Tibial artery (tissue), 4 donors: ENCODE results near the gene LENG8.

Source experiments
- DNase-seq, 2 donors: peaks; one replicate each; pipeline ENCODE4 v3.0.0-alpha.2; 2019
- H3K27ac ChIP-seq, 2 donors: fragments of 200-600 bp; sonication (generic) in 1 of 2; 1 replicate in 1 of 2; 2 replicates in 1 of 2; pipeline ENCODE4 v1.5.1; 2018 to 2019; ENCODE audit warnings: mild to moderate bottlenecking in 1 of 2
- H3K27me3 ChIP-seq, 2 donors: fragments of 200-600 bp; sonication (generic) in 1 of 2; one replicate each; pipeline versions ENCODE4 v1.5.1 to v1.6.0; 2016 to 2019
- H3K36me3 ChIP-seq, 3 donors: fragments of 200-600 bp; sonication (generic) in 2 of 3; one replicate each; pipeline ENCODE4 v1.5.1; 2016 to 2019; ENCODE audit warnings: mild to moderate bottlenecking in 2 of 3
- H3K4me1 ChIP-seq, 4 donors: fragments of 200-600 bp; sonication (generic) in 2 of 4; 1 replicate in 3 of 4; 2 replicates in 1 of 4; pipeline ENCODE4 v1.5.1; 2016 to 2019
- H3K4me3 ChIP-seq, 2 donors: fragments of 200-600 bp; sonication (generic) in 1 of 2; 1 replicate in 1 of 2; 2 replicates in 1 of 2; pipeline ENCODE4 v1.5.1; 2018 to 2019; ENCODE audit warnings: mild to moderate bottlenecking in 2 of 2
- H3K9me3 ChIP-seq, 3 donors: fragments of 200-600 bp; sonication (generic) in 1 of 3; one replicate each; pipeline ENCODE4 v1.5.1; 2016 to 2019
- intact Hi-C: fragments of 100-400 bp; cut with DNase I; formaldehyde crosslinking; loops from one replicate; pipeline ENCODE4 v1.15.0; 2023; ENCODE audit warnings: low total_unique reads
- TF ChIP-seq, protein P1 (sequence below), 2 experiments: fragments of 200-600 bp in 1 of 2; fragments of 450-650 bp in 1 of 2; IDR thresholded peaks; one replicate each; pipeline ENCODE4 v1.5.1; 2017 to 2019; ENCODE audit warnings: antibody characterized with exemption in 2 of 2, mild to moderate bottlenecking in 1 of 2, moderate library complexity in 1 of 2

Gene LENG8

GRCh38 chr19:54433697-54434096 lies 15.3 kb upstream of the LENG8 start:
- H3K27ac ChIP-seq: no peak overlapping the region
- H3K36me3 ChIP-seq: no peaks in the 10 kb centered on the region
- H3K27me3 ChIP-seq: peaks cover 14 to 32% of the 10 kb centered on the region in 2 donors
- no peak overlapping the region for H3K4me3 ChIP-seq
- no peak for DNase-seq
- peaks cover 0 to 41% (median 15%) of the 10 kb centered on the region in 4 donors for H3K4me1 ChIP-seq
- TF ChIP-seq, protein P1, sequence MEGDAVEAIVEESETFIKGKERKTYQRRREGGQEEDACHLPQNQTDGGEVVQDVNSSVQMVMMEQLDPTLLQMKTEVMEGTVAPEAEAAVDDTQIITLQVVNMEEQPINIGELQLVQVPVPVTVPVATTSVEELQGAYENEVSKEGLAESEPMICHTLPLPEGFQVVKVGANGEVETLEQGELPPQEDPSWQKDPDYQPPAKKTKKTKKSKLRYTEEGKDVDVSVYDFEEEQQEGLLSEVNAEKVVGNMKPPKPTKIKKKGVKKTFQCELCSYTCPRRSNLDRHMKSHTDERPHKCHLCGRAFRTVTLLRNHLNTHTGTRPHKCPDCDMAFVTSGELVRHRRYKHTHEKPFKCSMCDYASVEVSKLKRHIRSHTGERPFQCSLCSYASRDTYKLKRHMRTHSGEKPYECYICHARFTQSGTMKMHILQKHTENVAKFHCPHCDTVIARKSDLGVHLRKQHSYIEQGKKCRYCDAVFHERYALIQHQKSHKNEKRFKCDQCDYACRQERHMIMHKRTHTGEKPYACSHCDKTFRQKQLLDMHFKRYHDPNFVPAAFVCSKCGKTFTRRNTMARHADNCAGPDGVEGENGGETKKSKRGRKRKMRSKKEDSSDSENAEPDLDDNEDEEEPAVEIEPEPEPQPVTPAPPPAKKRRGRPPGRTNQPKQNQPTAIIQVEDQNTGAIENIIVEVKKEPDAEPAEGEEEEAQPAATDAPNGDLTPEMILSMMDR (IDR thresholded peaks at IDR 0.05): no peak
- no peaks in the 10 kb centered on the region for H3K9me3 ChIP-seq
- intact Hi-C loops: no loop called here

DNA sequence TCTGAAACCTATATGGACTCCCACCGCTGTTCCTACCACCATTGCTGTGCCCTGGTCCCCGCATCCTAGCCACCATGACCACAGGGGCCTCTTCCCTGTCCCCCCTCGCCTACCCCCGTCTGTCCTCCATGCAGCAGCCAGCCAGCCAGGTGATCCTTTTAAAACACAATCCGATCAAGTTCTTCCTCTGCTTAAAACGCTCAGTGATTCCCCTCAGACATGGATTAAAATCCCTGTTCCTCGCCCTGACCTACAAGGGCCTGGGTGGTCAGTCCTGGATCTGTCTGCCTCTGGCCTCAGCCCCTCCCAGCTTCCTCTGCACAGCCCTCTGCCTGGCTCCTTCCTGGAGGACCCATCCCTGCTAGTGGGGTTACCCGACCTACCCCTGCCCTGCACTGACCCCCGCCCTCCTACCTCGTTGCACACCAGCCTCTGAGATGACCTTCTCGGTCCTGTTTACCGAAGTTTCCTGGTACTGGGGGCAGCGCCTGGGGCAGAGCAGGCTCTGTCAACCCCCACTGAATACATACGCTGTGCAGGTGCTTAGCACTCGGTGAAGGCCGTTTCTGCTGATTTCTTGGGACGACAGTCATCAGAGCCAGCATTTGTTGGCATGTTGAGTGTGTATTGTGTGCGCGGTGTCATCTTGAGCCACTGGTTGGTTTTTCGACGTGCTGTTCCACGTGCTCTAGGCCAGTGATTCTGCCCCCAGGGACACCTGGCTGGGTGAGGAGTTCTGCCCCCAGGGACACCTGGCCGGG lies 14.7 kb upstream of the LENG8 start:
- Histone ChIP-seq H3K4me3 (no peak overlapping the region), H3K4me1 (peaks cover 0 to 45% (median 15%) of the 10 kb centered on the region in 4 donors), H3K9me3 (no peaks in the 10 kb centered on the region), H3K36me3 (no peaks in the 10 kb centered on the region), H3K27ac (no peak overlapping the region), H3K27me3 (peaks cover 8 to 27% of the 10 kb centered on the region in 2 donors)
- no peak for DNase-seq
- TF ChIP-seq, protein P1 (IDR thresholded peaks at IDR 0.05): no peak
- intact Hi-C loops: no loop called here

DNA sequence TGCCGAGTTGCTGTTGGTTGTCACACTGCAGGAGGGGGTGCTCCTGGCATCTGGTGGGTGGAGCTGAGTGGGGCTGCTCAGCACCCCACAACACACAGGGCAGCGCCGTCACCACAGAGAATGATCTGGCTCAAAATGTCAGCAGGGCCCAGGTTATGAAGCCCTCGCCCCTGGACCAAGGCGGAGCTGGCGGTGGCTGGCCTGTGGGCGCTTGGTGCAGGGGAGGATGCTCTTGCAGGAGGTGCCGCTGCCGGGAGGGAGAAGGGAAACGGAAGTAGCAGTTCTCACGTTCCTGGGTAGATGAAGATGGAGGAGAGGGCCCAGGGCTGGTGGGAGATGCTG lies 14.2 kb upstream of the LENG8 start:
- Histone ChIP-seq H3K27ac (no peak overlapping the region), H3K4me1 (peaks cover 0 to 48% (median 15%) of the 10 kb centered on the region in 4 donors), H3K27me3 (peaks cover 3 to 21% of the 10 kb centered on the region in 2 donors), H3K9me3 (no peaks in the 10 kb centered on the region), H3K4me3 (no peak overlapping the region), H3K36me3 (no peaks in the 10 kb centered on the region)
- TF ChIP-seq, protein P1 (IDR thresholded peaks at IDR 0.05): no peak
- DNase-seq: no peak
- intact Hi-C loops: no loop called here

- TF ChIP-seq, protein P1 (IDR thresholded peaks at IDR 0.05): no peak
- H3K27me3 ChIP-seq: peaks cover 0 to 14% of the 10 kb centered on the region in 2 donors
- H3K9me3 ChIP-seq: no peaks in the 10 kb centered on the region
- no peak overlapping the region for H3K27ac ChIP-seq
- peaks cover 0 to 40% (median 10%) of the 10 kb centered on the region in 4 donors for H3K4me1 ChIP-seq
- no peak for DNase-seq
- H3K36me3 ChIP-seq: no peaks in the 10 kb centered on the region
- intact Hi-C loops: no loop called here
- no peak overlapping the region for H3K4me3 ChIP-seq
Measured at GRCh38 chr19:54435551-54436016, 13.4 kb upstream of the LENG8 start.

- Histone ChIP-seq H3K4me3 (no peak overlapping the region), H3K9me3 (no peaks in the 10 kb centered on the region), H3K27ac (no peak overlapping the region), H3K4me1 (peaks cover 0 to 35% (median 5%) of the 10 kb centered on the region in 4 donors), H3K36me3 (no peaks in the 10 kb centered on the region), H3K27me3 (peaks cover 0 to 9% of the 10 kb centered on the region in 2 donors)
- intact Hi-C loops: no loop called here
- DNase-seq: no peak
- TF ChIP-seq, protein P1 (IDR thresholded peaks at IDR 0.05): no peak
Measured at GRCh38 chr19:54436031-54436523, 12.9 kb upstream of the LENG8 start.
